MG63 (cell line): ENCODE results near the gene BLM. TPM values are rescaled to one million over a fixed set of nuclear protein-coding genes. Genes with fewer than 3 reads are reported as not detected.
"Not testable (repeated sequence)": the region's sequence is repeated elsewhere in the genome, so short reads cannot be mapped to it uniquely, and the experiment has no call there.

Source experiments
- DNase-seq: peaks from one replicate; pipeline ENCODE4 v3.0.0-alpha.2; 2020
- H3K27me3 ChIP-seq: fragments of 250-450 bp; sonication (Bioruptor Pico); 2 replicates; pipeline ENCODE4 v1.5.1; 2020; ENCODE audit warnings: mild to moderate bottlenecking, moderate library complexity
- H3K36me3 ChIP-seq: fragments of 250-450 bp; sonication (Bioruptor Pico); 2 replicates; pipeline ENCODE4 v1.5.1; 2020; ENCODE audit warnings: mild to moderate bottlenecking, moderate library complexity
- H3K4me3 ChIP-seq: fragments of 250-450 bp; sonication (Bioruptor Pico); 2 replicates; pipeline ENCODE4 v1.5.1; 2020; ENCODE audit warnings: mild to moderate bottlenecking, moderate library complexity
- H3K9me3 ChIP-seq: fragments of 250-450 bp; sonication (Bioruptor Pico); 2 replicates; pipeline ENCODE4 v1.5.1; 2020; ENCODE audit warnings: mild to moderate bottlenecking, moderate library complexity
- total RNA-seq: library from RNA; depleted of rRNA; stranded (reverse); fragments of >200 nt; shearing (Covaris generic); gene quantifications from 2 replicates; pipeline ENCODE4 v1.2.3, GENCODE V29; 2014; ENCODE audit warnings: low replicate concordance

Gene BLM
- total RNA-seq, 1 experiment from 2014 or later: 26.4 TPM

GRCh38 chr15:90818251-90819210 is 101.4 kb downstream of the BLM start:
- Histone ChIP-seq H3K36me3 (0 out of 2 replicates have a peak, but pooled peaks cover 3% of the 10 kb centered on the region), H3K9me3 (no peaks in the 10 kb centered on the region), H3K4me3 (no peak overlapping the region), H3K27me3 (no peaks in the 10 kb centered on the region)
- DNase-seq: no peak

GRCh38 chr15:90819390-90819789 is 102.2 kb downstream of the BLM start:
- no peaks in the 10 kb centered on the region for H3K9me3 ChIP-seq
- no peak overlapping the region for H3K4me3 ChIP-seq
- no peaks in the 10 kb centered on the region for H3K27me3 ChIP-seq
- DNase-seq: no peak
- no peaks in the 10 kb centered on the region for H3K36me3 ChIP-seq

GRCh38 chr15:90819850-90820249 is 102.7 kb downstream of the BLM start:
- Histone ChIP-seq H3K27me3 (no peaks in the 10 kb centered on the region), H3K9me3 (no peaks in the 10 kb centered on the region), H3K36me3 (no peaks in the 10 kb centered on the region), H3K4me3 (no peak overlapping the region)
- no peak for DNase-seq

GRCh38 chr15:90820481-90820880 is 103.3 kb downstream of the BLM start:
- no peaks in the 10 kb centered on the region for H3K9me3 ChIP-seq
- no peaks in the 10 kb centered on the region for H3K27me3 ChIP-seq
- no peak overlapping the region for H3K4me3 ChIP-seq
- no peak for DNase-seq
- H3K36me3 ChIP-seq: no peaks in the 10 kb centered on the region

- Histone ChIP-seq H3K27me3 (no peaks in the 10 kb centered on the region), H3K4me3 (no peak overlapping the region), H3K9me3 (no peaks in the 10 kb centered on the region), H3K36me3 (no peaks in the 10 kb centered on the region)
- no peak for DNase-seq
Observed at GRCh38 chr15:90822204-90822955, 105.2 kb downstream of the BLM start.

GRCh38 chr15:90823455-90823974 is 106.4 kb downstream of the BLM start:
- H3K9me3 ChIP-seq: no peaks in the 10 kb centered on the region
- H3K27me3 ChIP-seq: no peaks in the 10 kb centered on the region
- no peaks in the 10 kb centered on the region for H3K36me3 ChIP-seq
- no peak overlapping the region for H3K4me3 ChIP-seq
- no peak for DNase-seq

- not testable (repeated sequence) for H3K36me3 ChIP-seq, H3K4me3 ChIP-seq, H3K27me3 ChIP-seq, DNase-seq, H3K9me3 ChIP-seq
Observed at GRCh38 chr15:90825115-90825899, 108.2 kb downstream of the BLM start.

- DNase-seq, H3K9me3 ChIP-seq, H3K27me3 ChIP-seq, H3K4me3 ChIP-seq, H3K36me3 ChIP-seq: not testable (repeated sequence)
Observed at GRCh38 chr15:90826206-90826885, 109.2 kb downstream of the BLM start.

GRCh38 chr15:90826886-90827435 is 109.8 kb downstream of the BLM start:
- Histone ChIP-seq H3K36me3 (no peaks in the 10 kb centered on the region), H3K4me3 (no peak overlapping the region), H3K27me3 (no peaks in the 10 kb centered on the region), H3K9me3 (no peaks in the 10 kb centered on the region)
- DNase-seq: no peak

- no peaks in the 10 kb centered on the region for H3K36me3 ChIP-seq
- no peaks in the 10 kb centered on the region for H3K27me3 ChIP-seq
- DNase-seq: no peak
- H3K9me3 ChIP-seq: no peaks in the 10 kb centered on the region
- no peak overlapping the region for H3K4me3 ChIP-seq
Observed at GRCh38 chr15:90828111-90828510, 111.0 kb downstream of the BLM start.

GRCh38 chr15:90829126-90829525 is 112.0 kb downstream of the BLM start:
- no peak for DNase-seq
- H3K27me3 ChIP-seq: no peaks in the 10 kb centered on the region

GRCh38 chr15:90829942-90830440 is 112.8 kb downstream of the BLM start:
- no peaks in the 10 kb centered on the region for H3K36me3 ChIP-seq
- no peak for DNase-seq
- no peak overlapping the region for H3K4me3 ChIP-seq
- H3K9me3 ChIP-seq: no peaks in the 10 kb centered on the region
- no peaks in the 10 kb centered on the region for H3K27me3 ChIP-seq

More at GRCh38 chr15:90829126-90829525, 112.0 kb downstream of the BLM start:
- Histone ChIP-seq H3K36me3 (no peaks in the 10 kb centered on the region), H3K9me3 (no peaks in the 10 kb centered on the region), H3K4me3 (no peak overlapping the region)

- H3K9me3 ChIP-seq: no peaks in the 10 kb centered on the region
- H3K27me3 ChIP-seq: no peaks in the 10 kb centered on the region
- H3K36me3 ChIP-seq: no peaks in the 10 kb centered on the region
- H3K4me3 ChIP-seq: no peak overlapping the region
- no peak for DNase-seq
Observed at GRCh38 chr15:90834626-90835025, 117.5 kb downstream of the BLM start.

GRCh38 chr15:90836296-90836871 is 119.2 kb downstream of the BLM start:
- Histone ChIP-seq H3K27me3 (no peaks in the 10 kb centered on the region), H3K36me3 (no peaks in the 10 kb centered on the region), H3K9me3 (no peaks in the 10 kb centered on the region), H3K4me3 (no peak overlapping the region)
- DNase-seq: no peak

GRCh38 chr15:90837094-90837493 is 119.9 kb downstream of the BLM start:
- Histone ChIP-seq H3K36me3 (no peaks in the 10 kb centered on the region), H3K4me3 (no peak overlapping the region), H3K9me3 (no peaks in the 10 kb centered on the region), H3K27me3 (no peaks in the 10 kb centered on the region)
- no peak for DNase-seq
